WTC11 (cell line): ENCODE results near the gene ALKBH6.

ENCODE experiments used
- ATF3 ChIP-seq: sonication (generic); formaldehyde crosslinking; conservative IDR thresholded peaks from 2 replicates; pipeline ENCODE4 v1.8.1; 2022; ENCODE audit warnings: mild to moderate bottlenecking, missing genetic modification reagents
- CREB1 ChIP-seq: sonication (generic); formaldehyde crosslinking; IDR thresholded peaks from 2 replicates; pipeline ENCODE4 v1.8.0; 2023; ENCODE audit warnings: mild to moderate bottlenecking, missing genetic modification reagents
- CTCF ChIP-seq: fragments of 200-600 bp; IDR thresholded peaks from 2 replicates; pipeline ENCODE4 v1.8.0; 2022; ENCODE audit warnings: antibody characterized with exemption
- HMGA2 ChIP-seq: fragments of 250-450 bp; sonication (Bioruptor Pico); IDR thresholded peaks from 2 replicates; pipeline ENCODE4 v1.4.0; 2021; ENCODE audit warnings: mild to moderate bottlenecking, moderate library complexity
- USF2 ChIP-seq: sonication (generic); formaldehyde crosslinking; IDR thresholded peaks from 2 replicates; pipeline ENCODE4 v1.8.1; 2023; ENCODE audit warnings: mild to moderate bottlenecking, missing genetic modification reagents, moderate library complexity
- ZNF281 ChIP-seq: sonication (generic); formaldehyde crosslinking; IDR thresholded peaks from 2 replicates; pipeline ENCODE4 v1.8.0; 2023; ENCODE audit warnings: mild to moderate bottlenecking, missing genetic modification reagents
- ZNF512 ChIP-seq: sonication (generic); formaldehyde crosslinking; IDR thresholded peaks from 2 replicates; pipeline ENCODE4 v1.8.1; 2022; ENCODE audit warnings: missing genetic modification reagents, borderline replicate concordance

- TF ChIP-seq CTCF = no peak
- no peak for TF ChIP-seq ZNF281 (CRISPR knock-in tag)
- TF ChIP-seq USF2 (CRISPR knock-in tag) = no peak
- no peak for TF ChIP-seq ATF3 (CRISPR knock-in tag)
- no peak for TF ChIP-seq ZNF512 (CRISPR knock-in tag)
- TF ChIP-seq HMGA2 = no peak
- TF ChIP-seq CREB1 (CRISPR knock-in tag) = no peak
Measured at GRCh38 chr19:35991731-35992450, 22.1 kb downstream of the ALKBH6 start.
